HG03103 (cell line): ENCODE data around the gene EHD4.

ENCODE experiments used
- ATAC-seq: cut with Tn5 transposase; IDR thresholded peaks from one replicate; pipeline ENCODE4 v1.9.1; 2021; ENCODE audit warnings: low read depth; ENCODE audit not compliant: unreplicated experiment

The EHD4 gene

GRCh38 chr15:41866872-41867579 lies 105.3 kb downstream of the EHD4 start:
- no peak for ATAC-seq

DNA sequence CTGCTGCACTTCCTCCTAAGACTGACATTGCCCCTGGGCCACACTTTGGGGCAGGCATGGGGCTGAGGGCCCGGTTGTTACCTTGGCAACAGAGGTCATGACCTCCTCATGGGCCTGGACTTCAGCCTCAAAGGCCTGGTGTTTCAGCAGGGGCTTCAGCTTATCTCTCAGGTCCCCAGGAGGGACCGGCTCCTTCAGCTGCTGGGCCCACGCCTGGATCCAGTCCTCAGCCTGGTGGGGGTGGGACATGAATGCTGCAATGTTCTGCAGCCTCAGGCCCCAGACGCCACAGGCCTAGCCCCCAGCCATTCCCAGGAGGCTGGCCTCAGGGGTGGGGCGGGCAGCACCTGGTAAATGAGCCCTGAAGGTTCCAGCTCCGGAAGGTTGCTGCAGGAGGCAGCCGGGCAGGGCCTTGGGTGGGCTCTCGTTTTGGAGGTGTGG lies 106.1 kb downstream of the EHD4 start:
- ATAC-seq, result no peak

- no peak for ATAC-seq
Measured at GRCh38 chr15:41865490-41866055, 106.8 kb downstream of the EHD4 start.

- ATAC-seq, result no peak
Measured at GRCh38 chr15:41862515-41863116, 109.7 kb downstream of the EHD4 start.

DNA sequence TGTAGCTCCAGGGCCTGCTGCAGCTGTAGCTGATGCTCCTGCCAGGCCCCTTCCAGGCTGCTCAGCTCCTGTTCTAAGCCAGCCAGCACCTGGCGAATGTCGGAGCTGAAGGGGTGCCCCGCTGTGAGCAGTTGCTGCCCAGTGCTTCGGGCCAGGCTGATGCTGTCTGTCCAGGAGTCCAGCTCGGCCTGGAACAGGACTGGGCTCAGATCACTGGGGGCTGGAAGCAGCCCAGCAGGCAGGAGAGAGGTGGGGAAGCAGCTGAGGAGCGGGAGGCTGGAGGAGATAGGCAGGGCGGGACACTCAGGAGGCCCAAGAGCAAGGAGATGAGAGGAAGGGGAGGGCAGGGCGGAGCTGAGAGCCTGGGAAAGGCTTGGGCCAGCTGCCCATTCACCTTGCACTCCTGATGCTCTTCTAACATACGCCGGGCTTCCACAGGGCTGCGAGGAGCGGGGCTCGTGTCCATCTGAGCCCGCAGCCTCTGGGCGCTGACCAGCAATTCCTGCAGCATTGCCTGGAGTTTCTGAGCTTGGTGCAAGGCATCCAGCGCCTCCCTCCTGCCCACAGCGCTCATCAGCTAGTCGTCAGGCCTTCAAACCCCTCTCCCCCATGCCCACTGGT lies 110.5 kb downstream of the EHD4 start:
- ATAC-seq, result no peak

DNA sequence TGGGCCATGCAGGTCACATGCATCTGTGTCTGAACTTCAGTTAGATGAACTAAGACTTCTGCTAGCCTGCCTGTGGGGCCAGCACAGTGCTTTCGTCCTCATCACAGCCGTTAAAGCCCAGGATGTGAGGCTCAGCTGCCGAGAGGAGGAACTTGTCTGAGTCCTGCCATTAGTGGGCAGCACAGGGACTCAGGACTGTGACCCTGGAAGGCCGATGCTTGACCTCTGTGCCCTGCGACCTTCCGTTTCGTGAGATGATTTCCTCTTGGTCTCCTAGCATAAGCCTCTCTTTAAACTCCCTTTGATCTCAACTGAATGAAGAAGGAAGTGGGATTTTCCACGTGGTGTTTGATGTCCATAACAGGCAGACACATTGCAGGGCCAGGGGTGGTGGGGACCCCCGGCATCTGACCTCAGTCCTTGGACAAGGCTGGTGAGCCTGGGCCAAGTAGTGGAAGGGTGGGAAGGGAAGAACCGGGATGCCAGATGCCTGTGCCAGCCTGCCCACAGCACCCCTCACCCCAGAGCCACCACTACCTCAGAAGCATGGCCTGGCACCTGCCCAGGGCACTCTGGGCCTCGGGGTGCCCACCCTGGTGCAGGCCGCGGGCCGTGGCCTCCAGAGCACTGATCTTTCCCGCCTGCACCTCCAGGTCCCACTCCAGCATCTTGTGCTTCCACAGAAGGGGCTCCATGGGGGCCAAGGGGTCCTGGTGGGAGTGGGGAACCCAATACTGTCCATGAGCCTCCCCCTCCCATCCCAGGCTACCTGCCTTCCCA lies 112.1 kb downstream of the EHD4 start:
- ATAC-seq, result no peak

GRCh38 chr15:41858756-41859155 lies 113.6 kb downstream of the EHD4 start:
- ATAC-seq, result no peak

DNA sequence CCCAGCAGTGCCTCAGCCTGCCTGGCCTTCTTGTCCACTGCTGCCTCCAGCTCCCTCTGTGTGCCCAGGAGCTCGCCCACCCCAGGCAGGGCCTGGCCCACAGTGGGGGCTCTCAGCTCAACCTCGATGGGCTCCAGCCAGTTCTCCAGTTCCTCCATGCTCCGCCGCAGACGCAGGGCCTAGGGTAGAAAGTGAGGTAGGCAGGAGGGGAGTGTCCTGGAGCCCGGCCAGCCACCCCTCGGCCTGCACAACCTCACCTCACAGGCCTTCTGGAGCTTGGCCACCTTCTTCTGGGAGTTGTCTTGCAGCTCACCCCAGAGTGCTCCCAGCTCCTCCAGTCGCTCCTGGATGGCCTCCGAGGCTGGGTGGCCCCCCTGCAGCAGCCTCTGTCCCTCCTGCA lies 115.0 kb downstream of the EHD4 start:
- no peak for ATAC-seq

DNA sequence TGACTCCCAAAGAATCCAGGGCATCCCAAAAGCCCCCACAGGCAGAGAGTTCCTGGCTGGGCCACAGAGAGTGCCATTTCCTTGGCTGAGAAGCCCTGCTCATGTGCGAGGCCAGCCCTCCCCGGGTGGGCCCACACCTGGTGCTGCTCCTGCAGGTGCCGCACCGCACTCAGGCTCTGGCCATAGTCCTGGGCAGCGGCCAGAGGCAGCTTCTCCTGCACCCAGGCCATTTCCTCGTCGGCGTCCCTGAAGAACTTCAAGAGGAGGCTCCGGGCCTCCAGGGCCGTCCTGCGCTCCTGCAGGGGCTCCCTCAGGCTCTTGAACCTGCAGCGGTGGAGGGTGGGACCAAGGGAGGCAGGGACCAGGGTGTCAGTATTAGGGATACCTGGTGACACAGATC lies 115.6 kb downstream of the EHD4 start:
- no peak for ATAC-seq

GRCh38 chr15:41856262-41856661 lies 116.1 kb downstream of the EHD4 start:
- no peak for ATAC-seq

DNA sequence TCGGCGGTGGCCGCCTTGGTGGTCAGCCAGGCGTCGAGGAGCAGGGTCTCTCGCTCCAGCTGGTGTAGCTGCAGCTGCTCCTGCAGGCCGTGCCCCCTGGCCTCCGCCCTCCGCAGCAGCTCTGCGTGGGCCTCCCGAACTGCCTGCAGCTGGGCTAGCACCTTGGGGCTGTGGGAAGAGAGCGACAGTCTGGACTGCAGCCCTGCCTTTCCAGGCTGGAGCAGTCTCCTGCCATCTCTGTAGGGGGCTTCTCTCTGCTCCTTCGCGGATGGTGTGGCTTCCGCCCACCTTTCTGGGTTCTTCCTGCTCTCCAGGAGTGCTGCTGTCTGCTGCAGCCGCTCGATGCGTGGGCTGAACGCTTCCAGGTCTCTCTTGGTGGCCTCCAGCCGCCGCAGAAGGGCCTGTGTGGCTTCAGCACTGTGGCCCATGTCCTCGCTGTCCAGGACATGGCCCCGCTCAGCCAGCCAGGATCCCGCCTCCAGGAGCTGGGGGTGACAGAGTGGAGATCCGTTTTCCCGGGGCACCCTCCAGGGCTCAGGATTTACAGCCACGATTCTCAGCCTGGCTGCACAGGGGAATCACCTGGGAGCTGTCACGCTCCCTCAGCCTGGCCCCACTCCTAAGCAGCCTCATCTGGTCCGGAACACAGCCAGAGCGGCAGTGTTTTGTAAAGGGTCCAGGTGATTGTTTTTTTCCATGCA lies 116.9 kb downstream of the EHD4 start:
- no peak for ATAC-seq

- no peak for ATAC-seq
Measured at GRCh38 chr15:41854443-41854842, 117.9 kb downstream of the EHD4 start.

GRCh38 chr15:41853831-41854230 lies 118.5 kb downstream of the EHD4 start:
- ATAC-seq, result no peak

GRCh38 chr15:41852736-41853590 lies 119.4 kb downstream of the EHD4 start:
- ATAC-seq, result no peak

DNA sequence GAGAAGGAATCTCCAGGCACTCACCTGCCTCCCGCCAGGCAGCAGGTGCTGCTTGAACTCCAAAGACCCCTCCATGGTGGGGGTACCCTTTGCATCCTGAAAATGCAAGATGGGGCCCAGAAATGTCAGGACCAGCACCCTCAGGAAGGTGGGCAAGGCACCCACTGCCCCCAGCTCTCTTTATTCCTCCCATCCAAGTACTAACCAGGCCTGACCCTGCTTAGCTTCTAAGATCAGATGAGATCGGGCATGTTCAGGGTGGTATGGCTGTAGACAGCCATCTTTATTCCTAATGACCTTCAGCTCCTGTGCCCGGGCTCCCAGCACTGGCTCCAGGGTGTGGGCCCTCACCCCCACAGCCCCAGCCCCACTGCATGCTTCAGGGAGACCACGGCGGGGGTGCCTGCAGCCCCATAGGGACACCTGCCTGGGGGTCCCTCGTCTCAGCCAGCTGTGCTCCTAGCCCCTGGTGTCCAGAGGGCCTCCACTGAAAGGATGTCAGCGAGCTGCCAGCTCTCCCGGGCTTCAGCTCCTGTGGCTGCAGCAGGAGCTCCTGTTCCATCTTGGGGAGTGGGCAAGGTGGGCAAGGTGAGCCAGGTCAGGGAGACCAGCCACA lies 120.5 kb downstream of the EHD4 start:
- no peak for ATAC-seq

DNA sequence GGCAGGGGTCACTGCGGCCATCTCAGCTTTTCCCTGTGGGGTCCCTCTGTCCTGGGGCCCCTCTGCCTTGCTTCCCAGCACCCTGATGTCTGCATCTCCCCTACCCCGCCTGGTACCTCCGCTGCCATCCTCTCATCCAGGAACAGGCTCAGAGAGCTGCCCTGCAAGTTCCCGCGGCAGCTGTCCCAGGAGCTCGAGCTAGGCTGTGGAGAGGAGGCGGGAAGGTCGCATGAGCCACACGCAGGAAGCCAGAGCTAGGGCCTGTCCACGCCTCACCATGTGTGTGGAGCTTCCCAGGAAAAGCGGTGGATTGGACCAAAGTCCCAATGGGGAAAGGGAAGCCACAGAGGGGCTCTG lies 121.2 kb downstream of the EHD4 start:
- no peak for ATAC-seq

DNA sequence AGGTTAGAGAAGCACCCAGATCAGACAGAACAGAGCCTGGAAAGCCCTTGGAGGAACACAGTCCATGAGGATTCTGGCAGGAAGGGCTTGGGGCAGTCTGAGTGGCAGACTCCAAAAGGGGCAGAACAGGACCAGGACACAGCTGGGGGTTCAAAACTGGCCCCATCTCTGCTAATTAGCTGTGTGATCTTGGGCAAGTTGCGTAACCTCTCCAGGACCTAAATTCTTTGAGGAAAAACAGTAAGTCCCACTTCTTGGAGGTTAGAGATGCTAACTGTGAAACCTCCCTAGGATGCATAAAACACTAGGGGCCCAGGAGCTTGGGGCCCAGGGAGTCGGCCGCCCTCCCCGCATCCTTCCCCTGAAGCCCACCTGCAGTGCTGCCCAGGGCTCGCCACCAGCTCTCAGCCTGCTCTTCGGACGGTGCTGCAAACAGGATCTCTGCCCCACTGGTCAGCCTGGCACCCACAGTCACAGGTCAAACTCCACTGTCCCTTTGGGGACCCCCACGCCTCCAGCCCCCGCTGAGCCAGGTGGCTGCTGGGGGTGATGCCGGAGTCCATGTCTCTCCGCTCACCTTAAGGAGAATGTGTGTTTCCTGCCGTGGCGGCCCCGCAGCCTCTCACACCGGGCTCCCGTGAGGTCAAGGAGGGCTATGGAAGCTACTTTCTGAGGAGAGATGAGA lies 121.7 kb downstream of the EHD4 start:
- ATAC-seq, result no peak

- ATAC-seq, result no peak
Measured at GRCh38 chr15:41849861-41850260, 122.5 kb downstream of the EHD4 start.

GRCh38 chr15:41849204-41849603 lies 123.2 kb downstream of the EHD4 start:
- no peak for ATAC-seq
